ENCODE data around the gene SUSD6. TPM values are rescaled to one million over a fixed set of nuclear protein-coding genes. Genes with fewer than 3 reads are reported as not detected.

The SUSD6 gene
- polyA plus RNA-seq, 2 of the 4 experiments (the other 2 are of a cell fraction) = 4.3 to 7.0 TPM

DNA sequence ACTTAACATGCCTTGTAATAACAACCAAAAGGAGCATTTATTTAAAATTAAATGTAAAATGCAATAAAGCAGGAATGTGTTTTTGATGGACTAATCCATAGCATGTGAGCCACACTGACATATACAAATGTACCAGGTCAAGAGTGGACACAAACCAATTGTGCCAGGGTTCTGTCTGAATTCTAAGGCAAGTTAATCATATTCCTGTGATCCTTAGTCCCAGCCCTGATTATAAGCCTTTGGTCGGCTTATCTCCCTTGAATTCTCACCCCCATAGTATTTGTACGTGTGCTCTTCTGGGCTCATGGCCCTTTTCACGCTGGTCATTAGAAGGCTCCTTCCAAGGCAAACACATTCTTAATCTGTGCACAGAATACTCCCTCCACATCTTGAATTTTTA lies 144.9 kb downstream of the SUSD6 start:
- POLR2A ChIA-PET = no interaction called here

DNA sequence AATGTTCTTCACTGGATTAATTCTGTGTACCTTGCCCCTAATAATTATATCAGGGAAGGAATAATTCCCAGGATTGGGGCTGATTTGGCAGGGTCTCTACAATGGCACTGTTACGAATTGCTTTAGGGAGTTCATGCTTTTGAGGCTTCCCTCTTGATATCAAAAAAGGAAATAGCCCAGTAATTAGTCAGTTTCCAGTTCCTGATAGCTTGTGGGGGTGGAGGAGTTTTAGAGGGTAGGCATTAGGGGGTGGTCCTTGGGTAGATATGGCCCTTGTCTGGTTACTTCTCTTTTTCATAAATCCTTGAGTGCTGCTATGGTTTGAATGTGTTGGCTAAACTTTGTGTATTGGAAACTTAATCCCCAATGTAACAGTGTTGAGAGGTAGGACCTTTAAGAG lies 149.4 kb downstream of the SUSD6 start:
- H3K4me2 ChIP-seq = no peak overlapping the region
- POLR2A ChIA-PET = no interaction called here
- DNase-seq (ENCODE audit: low read depth in 1 of 2, low spot score in 1 of 2) (no peak), ATAC-seq (no peak), FAIRE-seq (no peak)
- CTCF ChIA-PET = no interaction called here
- 42% methylated on average over 1 of the region's 1 CpG for WGBS (ENCODE audit: missing lambda C conversion rate)
- TF ChIP-seq, protein P1, sequence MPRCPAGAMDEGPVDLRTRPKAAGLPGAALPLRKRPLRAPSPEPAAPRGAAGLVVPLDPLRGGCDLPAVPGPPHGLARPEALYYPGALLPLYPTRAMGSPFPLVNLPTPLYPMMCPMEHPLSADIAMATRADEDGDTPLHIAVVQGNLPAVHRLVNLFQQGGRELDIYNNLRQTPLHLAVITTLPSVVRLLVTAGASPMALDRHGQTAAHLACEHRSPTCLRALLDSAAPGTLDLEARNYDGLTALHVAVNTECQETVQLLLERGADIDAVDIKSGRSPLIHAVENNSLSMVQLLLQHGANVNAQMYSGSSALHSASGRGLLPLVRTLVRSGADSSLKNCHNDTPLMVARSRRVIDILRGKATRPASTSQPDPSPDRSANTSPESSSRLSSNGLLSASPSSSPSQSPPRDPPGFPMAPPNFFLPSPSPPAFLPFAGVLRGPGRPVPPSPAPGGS (IDR thresholded peaks at IDR 0.05) = no peak
- no peak for TF ChIP-seq HOXB13 (CRISPR knock-in tag; IDR thresholded peaks at IDR 0.05; ENCODE audit: low read depth)
- no peak for TF ChIP-seq HDAC2 (IDR thresholded peaks at IDR 0.05)
- no peak for TF ChIP-seq RNF2 (IDR thresholded peaks at IDR 0.05; ENCODE audit: borderline replicate concordance, low read depth)
- TF ChIP-seq RARB (CRISPR knock-in tag; IDR thresholded peaks at IDR 0.05) = no peak
- TF ChIP-seq TFCP2L1 (CRISPR knock-in tag; IDR thresholded peaks at IDR 0.05) = no peak
- TF ChIP-seq JUNB (IDR thresholded peaks at IDR 0.05) = no peak
- TF ChIP-seq NFE2L2 (conservative IDR thresholded peaks at IDR 0.05; ENCODE audit: low read length) = no peak
- TF ChIP-seq HEYL (CRISPR knock-in tag; IDR thresholded peaks at IDR 0.05) = no peak
- TF ChIP-seq SMC3 (IDR thresholded peaks at IDR 0.05) = no peak
- no peak for TF ChIP-seq PHF8 (IDR thresholded peaks at IDR 0.05; ENCODE audit: borderline replicate concordance, low read depth)
- no peak for TF ChIP-seq POLR2AphosphoS2 (conservative IDR thresholded peaks at IDR 0.05; ENCODE audit: low read length)
- no peak for TF ChIP-seq EP300 (IDR thresholded peaks at IDR 0.05)
- no peak for TF ChIP-seq SREBF2 (IDR thresholded peaks at IDR 0.05)
- TF ChIP-seq CHD4 (IDR thresholded peaks at IDR 0.05; ENCODE audit: borderline replicate concordance) = no peak
- no peak for TF ChIP-seq ZFP36 (IDR thresholded peaks at IDR 0.05; ENCODE audit: borderline replicate concordance, partially characterized antibody)
- H3K9me3 ChIP-seq = no peaks in the 10 kb centered on the region
- no peak overlapping the region for H3K27ac ChIP-seq
- no peaks in the 10 kb centered on the region for H3K4me1 ChIP-seq
- H3K4me3 ChIP-seq = no peak overlapping the region

More for the DNA sequence above, 144.9 kb downstream of the SUSD6 start:
- Histone ChIP-seq H3K27ac (no peak overlapping the region), H3K9me3 (no peaks in the 10 kb centered on the region), H3K4me2 (no peak overlapping the region), H3K4me1 (no peaks in the 10 kb centered on the region), H3K4me3 (no peak overlapping the region)
- WGBS (ENCODE audit: missing lambda C conversion rate) = 56% methylated on average over 3 of the region's 3 CpGs
- TF ChIP-seq PHF8 (IDR thresholded peaks at IDR 0.05; ENCODE audit: borderline replicate concordance, low read depth) (no peak), NPAS2 (CRISPR knock-in tag; IDR thresholded peaks at IDR 0.05; ENCODE audit: borderline replicate concordance) (no peak), HDAC2 (IDR thresholded peaks at IDR 0.05) (no peak), ESRRA (IDR thresholded peaks at IDR 0.05; ENCODE audit: borderline replicate concordance, low read length) (no peak), TP53 (CRISPR knock-in tag; IDR thresholded peaks at IDR 0.05) (no peak), CHD4 (IDR thresholded peaks at IDR 0.05; ENCODE audit: borderline replicate concordance) (no peak), EHMT2 (IDR thresholded peaks at IDR 0.05; ENCODE audit: low read depth) (no peak), FOXS1 (CRISPR knock-in tag; IDR thresholded peaks at IDR 0.05) (no peak)
- TF ChIP-seq, protein P2, sequence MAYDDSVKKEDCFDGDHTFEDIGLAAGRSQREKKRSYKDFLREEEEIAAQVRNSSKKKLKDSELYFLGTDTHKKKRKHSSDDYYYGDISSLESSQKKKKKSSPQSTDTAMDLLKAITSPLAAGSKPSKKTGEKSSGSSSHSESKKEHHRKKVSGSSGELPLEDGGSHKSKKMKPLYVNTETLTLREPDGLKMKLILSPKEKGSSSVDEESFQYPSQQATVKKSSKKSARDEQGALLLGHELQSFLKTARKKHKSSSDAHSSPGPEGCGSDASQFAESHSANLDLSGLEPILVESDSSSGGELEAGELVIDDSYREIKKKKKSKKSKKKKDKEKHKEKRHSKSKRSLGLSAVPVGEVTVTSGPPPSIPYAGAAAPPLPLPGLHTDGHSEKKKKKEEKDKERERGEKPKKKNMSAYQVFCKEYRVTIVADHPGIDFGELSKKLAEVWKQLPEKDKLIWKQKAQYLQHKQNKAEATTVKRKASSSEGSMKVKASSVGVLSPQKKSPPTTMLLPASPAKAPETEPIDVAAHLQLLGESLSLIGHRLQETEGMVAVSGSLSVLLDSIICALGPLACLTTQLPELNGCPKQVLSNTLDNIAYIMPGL (CRISPR knock-in tag; IDR thresholded peaks at IDR 0.05; ENCODE audit: borderline replicate concordance) = no peak
- TF ChIP-seq, protein P3, sequence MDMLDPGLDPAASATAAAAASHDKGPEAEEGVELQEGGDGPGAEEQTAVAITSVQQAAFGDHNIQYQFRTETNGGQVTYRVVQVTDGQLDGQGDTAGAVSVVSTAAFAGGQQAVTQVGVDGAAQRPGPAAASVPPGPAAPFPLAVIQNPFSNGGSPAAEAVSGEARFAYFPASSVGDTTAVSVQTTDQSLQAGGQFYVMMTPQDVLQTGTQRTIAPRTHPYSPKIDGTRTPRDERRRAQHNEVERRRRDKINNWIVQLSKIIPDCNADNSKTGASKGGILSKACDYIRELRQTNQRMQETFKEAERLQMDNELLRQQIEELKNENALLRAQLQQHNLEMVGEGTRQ (IDR thresholded peaks at IDR 0.05) = no peak
- TF ChIP-seq, protein P4, sequence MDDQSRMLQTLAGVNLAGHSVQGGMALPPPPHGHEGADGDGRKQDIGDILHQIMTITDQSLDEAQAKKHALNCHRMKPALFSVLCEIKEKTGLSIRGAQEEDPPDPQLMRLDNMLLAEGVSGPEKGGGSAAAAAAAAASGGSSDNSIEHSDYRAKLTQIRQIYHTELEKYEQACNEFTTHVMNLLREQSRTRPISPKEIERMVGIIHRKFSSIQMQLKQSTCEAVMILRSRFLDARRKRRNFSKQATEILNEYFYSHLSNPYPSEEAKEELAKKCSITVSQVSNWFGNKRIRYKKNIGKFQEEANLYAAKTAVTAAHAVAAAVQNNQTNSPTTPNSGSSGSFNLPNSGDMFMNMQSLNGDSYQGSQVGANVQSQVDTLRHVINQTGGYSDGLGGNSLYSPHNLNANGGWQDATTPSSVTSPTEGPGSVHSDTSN (IDR thresholded peaks at IDR 0.05) = no peak
- FAIRE-seq (no peak), ATAC-seq (no peak), DNase-seq (ENCODE audit: low read depth in 1 of 2, low spot score in 1 of 2) (no peak)
- CTCF ChIA-PET = no interaction called here
